A549 (cell line): ENCODE results near the gene EYA3. TPM values are rescaled to one million over a fixed set of nuclear protein-coding genes. Genes with fewer than 3 reads are reported as not detected.
A peak's percentile ranks its signal among the peaks of the same experiment; 100 is the strongest.

ENCODE experiments used
- ATAC-seq, 2 experiments: fragments of 200-7000 bp in 1 of 2; fragments of >200 bp in 1 of 2; cut with Nextera tagmentation in 1 of 2; cut with Tn5 transposase in 1 of 2; 3 replicates each; pipeline versions ENCODE4 v1.8.0 to v1.9.1; 2018 to 2020; ENCODE audit warnings: mild to moderate bottlenecking in 1 of 2, moderate library complexity in 1 of 2
- CTCF ChIA-PET: fragments of 300-600 bp; sonication (Branson Sonifier 250); formaldehyde crosslinking; extraction: SDS; loops from one replicate; lab custom pipeline; 2021; ENCODE audit warnings: antibody characterized with exemption, inconsistent platforms; lab: Yijun Ruan, JAX
- POLR2A ChIA-PET: fragments of 350-600 bp; formaldehyde crosslinking; extraction: SDS; loops from one replicate; lab custom pipeline; 2021; ENCODE audit warnings: antibody characterized with exemption, inconsistent platforms; lab: Yijun Ruan, JAX
- DNase-seq, 2 experiments: peaks; one replicate each; pipeline versions ENCODE4 v3.0.0 to v3.0.0-alpha.2; 2011 to 2016; ENCODE audit warnings: low read depth in 1 of 2, low spot score in 1 of 2
- FAIRE-seq: peaks from 2 replicates; lab custom pipeline; 2011; peaks lifted over from hg19 to GRCh38; lab: Jason Lieb, UNC
- H3K27ac ChIP-seq, 2 experiments: fragments of >200 bp; sonication (Bioruptor Twin); formaldehyde crosslinking; 3 replicates each; pipeline ENCODE4 v1.5.1; 2016 to 2017
- H3K4me1 ChIP-seq: fragments of >200 bp; sonication (Bioruptor Twin); formaldehyde crosslinking; 3 replicates; pipeline ENCODE4 v1.6.1; 2016
- H3K4me2 ChIP-seq: fragments of >200 bp; sonication (Bioruptor Twin); formaldehyde crosslinking; 3 replicates; pipeline ENCODE4 v1.6.1; 2016
- H3K4me3 ChIP-seq: fragments of >200 bp; sonication (Bioruptor Twin); formaldehyde crosslinking; 3 replicates; pipeline ENCODE4 v1.5.1; 2016
- H3K9me3 ChIP-seq: fragments of >200 bp; sonication (Bioruptor Twin); formaldehyde crosslinking; 3 replicates; pipeline ENCODE4 v1.6.1; 2016
- ATOH8 ChIP-seq: fragments of 250-450 bp; sonication (Bioruptor Pico); IDR thresholded peaks from 2 replicates; pipeline ENCODE4 v1.5.0; 2020; ENCODE audit warnings: low read depth, mild to moderate bottlenecking, moderate library complexity
- BHLHE40 ChIP-seq: IDR thresholded peaks from 2 replicates; pipeline ENCODE4 v1.6.1; 2012; ENCODE audit warnings: low read depth, low read length, inconsistent platforms
- CBX2 ChIP-seq: fragments of 200-600 bp; sonication (generic); IDR thresholded peaks from 2 replicates; pipeline ENCODE4 v1.6.1; 2016; ENCODE audit warnings: low read depth, mild to moderate bottlenecking, borderline replicate concordance
- CTCF ChIP-seq: fragments of >200 bp; sonication (Bioruptor Twin); formaldehyde crosslinking; IDR thresholded peaks from 3 replicates; pipeline ENCODE4 v1.5.1; 2016
- FOXS1 ChIP-seq: fragments of 250-450 bp; sonication (Bioruptor Pico); IDR thresholded peaks from 2 replicates; pipeline ENCODE4 v1.5.0; 2020; ENCODE audit warnings: mild to moderate bottlenecking, moderate library complexity
- HOXB13 ChIP-seq: fragments of 250-450 bp; sonication (Bioruptor Pico); IDR thresholded peaks from 2 replicates; pipeline ENCODE4 v1.5.0; 2020; ENCODE audit warnings: low read depth, mild to moderate bottlenecking, moderate library complexity
- KDM1A ChIP-seq: fragments of 200-600 bp; sonication (generic); IDR thresholded peaks from 2 replicates; pipeline ENCODE4 v1.6.1; 2016; ENCODE audit warnings: low read depth, mild to moderate bottlenecking
- MAZ ChIP-seq: fragments of 150-350 bp; IDR thresholded peaks from 2 replicates; pipeline ENCODE4 v1.6.1; 2014; ENCODE audit warnings: antibody characterized with exemption, low read depth, low read length, borderline replicate concordance
- NFE2L2 ChIP-seq: fragments of 150-350 bp; conservative IDR thresholded peaks from 2 replicates; pipeline ENCODE4 v1.6.1; 2014; ENCODE audit warnings: low read length
- RAD21 ChIP-seq, 2 experiments: fragments of >200 bp in 1 of 2; sonication (Bioruptor Twin) in 1 of 2; formaldehyde crosslinking in 1 of 2; IDR thresholded peaks in 1 of 2; conservative IDR thresholded peaks in 1 of 2; 2 replicates in 1 of 2; 3 replicates in 1 of 2; pipeline ENCODE4 v1.6.1; 2012 to 2018; ENCODE audit warnings: inconsistent platforms in 1 of 2
- ZNF302 ChIP-seq: fragments of 250-450 bp; sonication (Bioruptor Pico); IDR thresholded peaks from 2 replicates; pipeline ENCODE4 v1.9.0; 2021; ENCODE audit warnings: inconsistent platforms, mild to moderate bottlenecking, moderate library complexity
- WGBS: methylation state at CpG from one replicate; pipeline ENCODE4 v1.1.6; 2017; ENCODE audit errors: missing lambda C conversion rate; 5-methylcytosine and 5-hydroxymethylcytosine counted together
- polyA plus RNA-seq, 4 experiments: library from polyadenylated mRNA; depleted of rRNA in 3 of 4; stranded (reverse); fragments of >200 nt; fragmentation: RNase III in 1 of 4; extraction: RNeasy Plus Mini Kit Qiagen cat#74134 plus additional on column Dnase treatment in 1 of 4; gene quantifications; 2 replicates in 3 of 4; 3 replicates in 1 of 4; pipeline ENCODE4 v1.2.3, GENCODE V29; 2011 to 2017

EYA3 gene
- polyA plus RNA-seq, 2 of the 4 experiments (the other 2 are of a cell fraction): 5.7 to 9.3 TPM

GRCh38 chr1:27941671-27942540 lies 146.5 kb downstream of the EYA3 start:
- no peak for DNase-seq
- no peak for FAIRE-seq
- no peaks in the 10 kb centered on the region for H3K9me3 ChIP-seq
- ChIA-PET CTCF (interaction anchor here (1.0 to 3.6 kb wide), 3 partner anchors 34 to 38 kb away, joined by 3 to 11 read pairs (median 4); no protein-coding TSS in a partner anchor), POLR2A (interaction anchor here (0.6 kb wide), 1 partner anchor 233 kb away, joined by 3 read pairs; no protein-coding TSS in a partner anchor)
- H3K4me2 ChIP-seq: no peak overlapping the region
- H3K27ac ChIP-seq: no peak overlapping the region
- no peaks in the 10 kb centered on the region for H3K4me1 ChIP-seq
- TF ChIP-seq BHLHE40: no peak
- no peak for TF ChIP-seq KDM1A
- H3K4me3 ChIP-seq: no peak overlapping the region
- no peak for ATAC-seq
- 85% methylated on average over 9 of the region's 12 CpGs for WGBS

GRCh38 chr1:27940870-27941560 lies 147.4 kb downstream of the EYA3 start:
- Histone ChIP-seq H3K4me1 (no peaks in the 10 kb centered on the region), H3K4me2 (no peak overlapping the region), H3K9me3 (no peaks in the 10 kb centered on the region), H3K4me3 (no peak overlapping the region), H3K27ac (no peak overlapping the region)
- ChIA-PET POLR2A (no interaction called here), CTCF (interaction anchor here (0.7 to 3.6 kb wide), 6 partner anchors 10 to 84 kb away, joined by 3 to 11 read pairs (median 3); no protein-coding TSS in a partner anchor)
- TF ChIP-seq MAZ (no peak), ZNF302 (CRISPR knock-in tag) (no peak)
- ATAC-seq (no peak), FAIRE-seq (no peak), DNase-seq (no peak)
- 77% methylated on average over 9 of the region's 9 CpGs for WGBS

- DNase-seq (peak; percentile 20 to 22), FAIRE-seq (no peak), ATAC-seq (peak in 1 of 2 experiments; percentile 71; a peak in 3 of 6 replicates)
- TF ChIP-seq HOXB13: no peak
- peak; percentile 37; the same call in 2 of the 3 replicates for TF ChIP-seq CTCF
- TF ChIP-seq RAD21 (conservative IDR thresholded peaks at IDR 0.05 in 1 of 2, IDR thresholded peaks at IDR 0.05 in 1 of 2): peak in 1 of 2 experiments; percentile 37; a peak in 2 of 5 replicates
- ChIA-PET CTCF (interaction anchor here (0.7 to 3.6 kb wide), 6 partner anchors 9 to 84 kb away, joined by 3 to 11 read pairs (median 3); no protein-coding TSS in a partner anchor), POLR2A (no interaction called here)
- no peaks in the 10 kb centered on the region for H3K9me3 ChIP-seq
- H3K27ac ChIP-seq: no peak overlapping the region
- H3K4me3 ChIP-seq: no peak overlapping the region
- 20% methylated on average over 6 of the region's 6 CpGs for WGBS
- no peaks in the 10 kb centered on the region for H3K4me1 ChIP-seq
- H3K4me2 ChIP-seq: no peak overlapping the region
Measured at GRCh38 chr1:27940297-27940696, 148.1 kb downstream of the EYA3 start.

- WGBS: 82% methylated on average over 4 of the region's 4 CpGs
- no peak for TF ChIP-seq CBX2
- no peak for TF ChIP-seq FOXS1
- TF ChIP-seq NFE2L2: no peak
- no peak for TF ChIP-seq RAD21 (conservative IDR thresholded peaks at IDR 0.05 in 1 of 2, IDR thresholded peaks at IDR 0.05 in 1 of 2)
- no peak for TF ChIP-seq ATOH8 (CRISPR knock-in tag)
- ChIA-PET POLR2A (no interaction called here), CTCF (interaction anchor here (1.0 to 1.8 kb wide), 3 partner anchors 8 to 81 kb away, joined by 3 to 5 read pairs (median 4); no protein-coding TSS in a partner anchor)
- ATAC-seq: no peak
- H3K4me2 ChIP-seq: no peak overlapping the region
- H3K27ac ChIP-seq: no peak overlapping the region
- H3K9me3 ChIP-seq: no peaks in the 10 kb centered on the region
- no peak for DNase-seq
- FAIRE-seq: no peak
- peaks cover 16% of the 10 kb centered on the region; the same call in 2 of the 3 replicates for H3K4me1 ChIP-seq
- no peak overlapping the region for H3K4me3 ChIP-seq
Measured at GRCh38 chr1:27938488-27938887, 149.9 kb downstream of the EYA3 start.
